GM12891 (cell line): ENCODE measurements around the gene PIK3R3.

ENCODE experiments used
- PAX5 ChIP-seq: IDR thresholded peaks from 2 replicates; pipeline ENCODE4 v1.6.1; 2011; ENCODE audit warnings: low read length, moderate library complexity, mild to moderate bottlenecking; ENCODE audit not compliant: insufficient read depth, severe bottlenecking
- POLR2A ChIP-seq: IDR thresholded peaks from 2 replicates; pipeline ENCODE4 v1.6.1; 2011; ENCODE audit warnings: low read depth, low read length, control low read depth
- POLR2AphosphoS5 ChIP-seq: IDR thresholded peaks from 2 replicates; pipeline ENCODE4 v1.6.1; 2011; ENCODE audit warnings: low read depth, low read length, control low read depth
- POU2F2 ChIP-seq: IDR thresholded peaks from 2 replicates; pipeline ENCODE4 v1.6.1; 2011; ENCODE audit warnings: low read depth, mild to moderate bottlenecking, control low read depth, low read length, moderate library complexity
- SPI1 ChIP-seq: IDR thresholded peaks from 2 replicates; pipeline ENCODE4 v1.6.1; 2011; ENCODE audit warnings: low read depth, low read length, control low read depth
- TAF1 ChIP-seq: IDR thresholded peaks from 2 replicates; pipeline ENCODE4 v1.6.1; 2011; ENCODE audit warnings: low read depth, low read length, control low read depth

GRCh38 chr1:45999507-45999906 lies 132.9 kb downstream of the PIK3R3 start:
- TF ChIP-seq POLR2A (no peak), POLR2AphosphoS5 (no peak), POU2F2 (no peak), TAF1 (no peak), SPI1 (no peak), PAX5 (no peak)
